ENCODE results near the gene NT5DC1. TPM values are rescaled to one million over a fixed set of nuclear protein-coding genes. Genes with fewer than 3 reads are reported as not detected.

NT5DC1 gene
- total RNA-seq, 1 experiment from 2014 or later = 37.9 TPM

DNA sequence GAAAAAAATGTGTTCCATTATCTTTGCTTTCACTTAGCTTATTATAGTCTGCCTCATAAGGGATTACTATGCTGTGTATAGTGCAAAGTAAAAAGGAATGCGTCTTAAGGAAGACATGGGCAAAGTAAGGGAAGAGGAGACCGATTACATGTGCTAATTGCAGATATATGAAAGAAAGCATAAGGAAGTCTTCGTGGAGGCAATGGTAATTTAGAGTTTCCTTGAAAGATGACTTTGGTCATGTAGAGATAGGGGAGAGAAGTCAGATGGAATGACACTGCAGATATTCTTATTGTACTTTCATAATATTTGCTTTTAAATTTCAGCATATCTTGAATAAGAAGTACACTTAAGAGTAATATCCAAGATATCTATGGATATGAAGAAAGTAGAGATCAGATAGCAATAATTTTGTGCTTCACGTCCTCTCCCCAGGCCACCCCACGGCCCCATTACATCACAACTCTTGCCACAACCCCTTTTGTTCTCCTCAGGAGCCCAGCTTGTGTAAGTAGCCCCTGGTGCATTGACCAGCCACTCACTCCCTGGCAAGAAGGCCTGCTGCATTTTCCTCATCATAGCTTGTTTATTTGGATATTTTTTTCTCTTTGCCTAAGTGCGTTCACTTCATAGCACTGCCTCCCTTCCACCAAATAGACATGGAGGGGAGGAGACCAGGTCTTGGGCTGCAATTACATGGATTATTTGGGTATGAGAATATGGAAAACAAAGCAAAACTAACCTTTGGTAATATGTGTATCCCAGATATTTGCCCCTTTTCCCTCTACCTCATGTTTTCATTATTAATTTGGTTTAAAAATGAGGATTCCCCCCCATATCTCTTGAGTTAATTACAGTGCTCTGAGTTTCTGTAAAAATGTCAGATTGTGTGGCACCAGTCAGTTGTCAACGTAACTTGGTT, 56.0 kb downstream of the NT5DC1 start:
- H3K36me3 ChIP-seq (ENCODE audit: insufficient read depth, low read length, poor library complexity, severe bottlenecking) = no peaks in the 10 kb centered on the region
- no peak overlapping the region for H3K27ac ChIP-seq (ENCODE audit: low read depth, low read length, poor library complexity, severe bottlenecking)
- CTCF ChIA-PET = no interaction called here
- POLR2A ChIA-PET (ENCODE audit: low non-redundant PET) = no interaction called here
- no peak overlapping the region for H3K4me3 ChIP-seq (ENCODE audit: low read depth, low read length, poor library complexity, severe bottlenecking)
- BruUV-seq (replicated peaks) = no TSS peak
- no peaks in the 10 kb centered on the region for H3K27me3 ChIP-seq (replicated peaks; ENCODE audit: insufficient read depth, low read depth, low read length, poor library complexity)
- TF ChIP-seq CTCF (conservative IDR thresholded peaks at IDR 0.05; ENCODE audit: low read depth, low read length) = no peak
- TF ChIP-seq EZH2 (IDR thresholded peaks at IDR 0.05; ENCODE audit: borderline replicate concordance, low read depth, low read length, poor library complexity, severe bottlenecking) = no peak
- DNase-seq (ENCODE audit: low spot score) = no peak
- intact Hi-C loops (cut with micrococcal nuclease; ENCODE audit: unreplicated experiment) = no loop called here
- no peaks in the 10 kb centered on the region for H3K4me1 ChIP-seq (ENCODE audit: insufficient read depth, low read length, poor library complexity, severe bottlenecking)
- H3K9me3 ChIP-seq (ENCODE audit: low read depth, low read length, poor library complexity, severe bottlenecking) = no peaks in the 10 kb centered on the region

DNA sequence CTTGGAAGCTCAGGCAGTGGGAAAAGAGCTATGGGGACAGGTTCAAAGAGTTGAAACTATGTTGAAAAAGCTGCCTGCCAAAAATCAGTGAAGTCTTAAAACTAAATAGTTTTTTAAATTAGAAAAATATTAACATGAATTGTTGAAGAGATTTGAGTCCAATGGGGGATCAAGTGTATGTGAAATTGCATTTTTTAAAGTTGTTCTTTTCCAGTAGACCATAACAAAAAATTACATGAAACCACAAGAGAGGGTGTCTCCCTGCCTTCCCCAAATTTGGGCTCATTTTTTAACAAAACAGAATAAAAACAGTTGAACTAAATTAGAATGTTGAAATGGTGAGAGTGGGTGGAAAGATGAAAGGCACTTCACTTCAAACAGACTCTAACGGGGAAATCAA, 56.7 kb downstream of the NT5DC1 start:
- no peak for DNase-seq (ENCODE audit: low spot score)
- Histone ChIP-seq H3K36me3 (ENCODE audit: insufficient read depth, low read length, poor library complexity, severe bottlenecking) (no peaks in the 10 kb centered on the region), H3K4me3 (ENCODE audit: low read depth, low read length, poor library complexity, severe bottlenecking) (no peak overlapping the region), H3K27ac (ENCODE audit: low read depth, low read length, poor library complexity, severe bottlenecking) (no peak overlapping the region), H3K4me1 (ENCODE audit: insufficient read depth, low read length, poor library complexity, severe bottlenecking) (no peaks in the 10 kb centered on the region), H3K27me3 (replicated peaks; ENCODE audit: insufficient read depth, low read depth, low read length, poor library complexity) (no peaks in the 10 kb centered on the region), H3K9me3 (ENCODE audit: low read depth, low read length, poor library complexity, severe bottlenecking) (no peaks in the 10 kb centered on the region)
- BruUV-seq (replicated peaks) = no TSS peak
- intact Hi-C loops (cut with micrococcal nuclease; ENCODE audit: unreplicated experiment) = no loop called here
- ChIA-PET CTCF (no interaction called here), POLR2A (ENCODE audit: low non-redundant PET) (no interaction called here)
- TF ChIP-seq EZH2 (IDR thresholded peaks at IDR 0.05; ENCODE audit: borderline replicate concordance, low read depth, low read length, poor library complexity, severe bottlenecking) = no peak
- TF ChIP-seq CTCF (conservative IDR thresholded peaks at IDR 0.05; ENCODE audit: low read depth, low read length) = no peak

GRCh38 chr6:116158641-116159040, 58.0 kb downstream of the NT5DC1 start:
- no peaks in the 10 kb centered on the region for H3K36me3 ChIP-seq (ENCODE audit: insufficient read depth, low read length, poor library complexity, severe bottlenecking)
- ChIA-PET POLR2A (ENCODE audit: low non-redundant PET) (no interaction called here), CTCF (no interaction called here)
- TF ChIP-seq EZH2 (IDR thresholded peaks at IDR 0.05; ENCODE audit: borderline replicate concordance, low read depth, low read length, poor library complexity, severe bottlenecking) = no peak
- no peak for TF ChIP-seq CTCF (conservative IDR thresholded peaks at IDR 0.05; ENCODE audit: low read depth, low read length)
- no TSS peak for BruUV-seq (replicated peaks)
- H3K9me3 ChIP-seq (ENCODE audit: low read depth, low read length, poor library complexity, severe bottlenecking) = no peaks in the 10 kb centered on the region
- DNase-seq (ENCODE audit: low spot score) = no peak
- no peak overlapping the region for H3K4me3 ChIP-seq (ENCODE audit: low read depth, low read length, poor library complexity, severe bottlenecking)
- H3K27me3 ChIP-seq (replicated peaks; ENCODE audit: insufficient read depth, low read depth, low read length, poor library complexity) = no peaks in the 10 kb centered on the region
- intact Hi-C loops (cut with micrococcal nuclease; ENCODE audit: unreplicated experiment) = no loop called here
- no peaks in the 10 kb centered on the region for H3K4me1 ChIP-seq (ENCODE audit: insufficient read depth, low read length, poor library complexity, severe bottlenecking)
- H3K27ac ChIP-seq (ENCODE audit: low read depth, low read length, poor library complexity, severe bottlenecking) = no peak overlapping the region
